GM19035 (cell line): ENCODE results near the gene OR1S2.
"Not testable (repeated sequence)": the region's sequence is repeated elsewhere in the genome, so short reads cannot be mapped to it uniquely, and the experiment has no call there.

Experiments
- ATAC-seq: cut with Tn5 transposase; IDR thresholded peaks from one replicate; pipeline ENCODE4 v1.9.1; 2021; ENCODE audit not compliant: unreplicated experiment

Gene OR1S2, protein sequence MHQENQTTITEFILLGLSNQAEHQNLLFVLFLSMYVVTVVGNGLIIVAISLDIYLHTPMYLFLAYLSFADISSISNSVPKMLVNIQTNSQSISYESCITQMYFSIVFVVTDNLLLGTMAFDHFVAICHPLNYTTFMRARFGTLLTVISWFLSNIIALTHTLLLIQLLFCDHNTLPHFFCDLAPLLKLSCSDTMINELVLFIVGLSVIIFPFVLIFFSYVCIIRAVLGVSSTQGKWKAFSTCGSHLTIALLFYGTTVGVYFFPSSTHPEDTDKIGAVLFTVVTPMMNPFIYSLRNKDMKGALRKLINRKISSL

DNA sequence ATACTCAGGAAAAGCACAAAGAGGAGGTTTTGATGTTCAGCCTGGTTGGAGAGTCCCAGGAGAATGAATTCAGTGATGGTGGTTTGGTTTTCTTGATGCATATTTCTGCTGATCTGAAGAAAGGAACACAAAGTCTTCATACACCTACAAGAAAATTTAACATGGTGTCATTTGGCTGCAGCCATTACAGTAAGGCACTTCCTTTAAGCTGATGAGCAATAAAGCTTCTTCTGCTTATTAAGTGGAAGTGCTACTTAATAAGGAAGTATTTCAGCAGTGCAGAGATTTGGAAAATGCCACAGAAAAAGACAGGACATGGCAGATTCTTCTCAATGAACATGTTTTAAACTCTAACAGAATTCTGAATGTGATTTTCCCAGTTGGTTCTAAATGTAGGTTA is at the start of gene OR1S2:
Gene OR1S2, minus strand, starts transcription at position 101 of the 400 bp plus-strand sequence. Its CDS starts 0 bp downstream, at position 101.
- ATAC-seq: no peak

- no peak for ATAC-seq
Observed at GRCh38 chr11:58243954-58244353, 40.0 kb upstream of the OR1S2 start.

GRCh38 chr11:58227956-58228615 is 24.1 kb upstream of the OR1S2 start:
- ATAC-seq: no peak

- ATAC-seq: no peak
Observed at GRCh38 chr11:58222721-58223120, 18.8 kb upstream of the OR1S2 start.

DNA sequence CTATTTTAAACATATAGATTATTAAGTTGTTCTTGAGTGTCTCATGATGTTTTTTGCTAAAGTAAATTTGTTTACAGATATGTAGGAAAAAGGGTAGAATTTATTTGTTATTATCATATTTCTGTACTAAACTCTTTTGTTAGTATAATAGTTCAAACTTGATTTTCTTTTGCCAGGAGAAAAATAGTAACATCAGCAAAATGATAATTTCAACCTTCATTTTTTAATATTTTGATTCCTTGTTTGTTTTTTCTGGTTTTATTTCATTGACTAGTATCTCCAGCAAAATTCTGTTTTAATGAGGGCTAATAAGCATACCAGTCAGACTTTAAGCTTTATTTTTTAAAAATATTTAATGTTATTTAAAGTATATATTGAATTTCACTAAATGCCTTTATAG is 12.5 kb upstream of the OR1S2 start:
- no peak for ATAC-seq

DNA sequence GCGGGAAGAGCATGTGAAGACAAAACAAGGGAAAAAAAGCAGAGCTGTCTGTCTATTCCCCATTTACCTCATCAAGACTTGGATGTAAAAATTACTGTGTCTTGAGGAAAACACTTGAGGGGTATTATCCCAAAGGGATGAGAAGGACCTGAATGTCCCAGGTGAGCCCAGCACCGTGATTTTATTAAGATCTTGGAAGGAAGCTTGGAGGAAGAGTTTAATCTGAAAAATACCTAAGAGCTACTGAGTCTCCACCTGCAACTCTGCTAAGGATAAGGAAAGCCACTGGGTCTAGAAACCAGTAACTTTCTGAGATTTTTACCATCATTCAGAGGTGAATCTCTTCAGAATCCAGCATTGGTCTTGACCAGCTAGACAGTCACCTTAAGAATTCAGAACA is 8.5 kb upstream of the OR1S2 start, which contains the start of gene OR1S1:
Gene OR1S1, plus strand, starts transcription at position 301 of the 400 bp plus-strand sequence.
- ATAC-seq: not testable (repeated sequence)

DNA sequence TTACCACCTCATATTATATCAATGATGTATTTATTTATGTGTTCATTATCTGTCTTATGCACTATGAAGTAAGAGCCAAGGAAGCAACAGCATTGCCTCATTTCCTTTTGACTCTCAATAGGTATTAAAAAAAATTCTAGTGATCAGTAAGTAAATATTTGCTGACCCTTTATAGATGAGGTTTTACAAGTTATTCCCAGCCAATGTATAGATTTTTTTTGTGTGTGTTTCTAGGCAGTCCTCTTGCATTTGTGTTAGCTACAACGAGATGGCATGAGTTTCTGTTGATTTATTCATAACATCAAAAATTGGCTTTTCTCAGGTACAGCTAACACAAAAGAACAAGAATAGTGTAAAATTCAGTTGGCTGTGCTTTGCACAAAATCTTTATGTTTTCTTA is 4.7 kb downstream of the OR1S2 start:
- no peak for ATAC-seq

DNA sequence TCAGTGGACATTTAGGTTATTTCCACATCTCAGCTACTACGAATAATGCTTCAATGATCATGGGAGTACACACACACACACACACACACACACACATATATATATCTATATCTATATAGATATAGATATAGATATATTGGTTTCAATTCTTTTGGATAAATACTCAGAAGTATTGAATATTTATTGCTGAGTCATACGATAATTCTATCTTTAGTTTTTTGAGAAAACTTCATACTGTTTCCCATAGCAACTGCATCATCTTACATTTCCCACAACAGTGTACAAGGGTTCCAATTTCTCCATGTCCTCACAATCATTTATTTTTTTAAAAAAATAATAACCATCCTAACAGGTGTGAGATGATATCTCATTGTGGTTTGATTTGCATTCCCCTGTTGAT is 8.0 kb downstream of the OR1S2 start:
- no peak for ATAC-seq

DNA sequence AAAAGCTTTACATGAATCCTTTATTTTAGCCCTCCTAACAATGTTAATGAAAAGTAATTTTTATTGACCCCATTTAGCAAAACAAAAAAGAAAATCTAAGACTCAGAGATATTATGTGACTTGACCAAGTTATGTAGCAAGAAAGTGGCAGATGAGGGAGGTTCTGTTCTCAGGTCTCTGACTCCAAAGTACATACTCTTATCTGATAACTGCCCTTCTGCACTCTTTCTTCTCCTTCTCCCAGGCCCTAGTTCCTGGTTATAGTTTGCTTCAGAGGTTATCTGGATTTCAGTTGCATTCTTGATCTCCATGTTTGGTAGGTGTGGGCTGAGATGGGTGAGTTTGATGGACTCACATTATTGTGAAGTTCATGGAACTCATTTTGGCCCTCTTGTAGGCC is 10.6 kb downstream of the OR1S2 start:
- ATAC-seq: no peak

GRCh38 chr11:58192229-58192628 is 11.7 kb downstream of the OR1S2 start:
- no peak for ATAC-seq

DNA sequence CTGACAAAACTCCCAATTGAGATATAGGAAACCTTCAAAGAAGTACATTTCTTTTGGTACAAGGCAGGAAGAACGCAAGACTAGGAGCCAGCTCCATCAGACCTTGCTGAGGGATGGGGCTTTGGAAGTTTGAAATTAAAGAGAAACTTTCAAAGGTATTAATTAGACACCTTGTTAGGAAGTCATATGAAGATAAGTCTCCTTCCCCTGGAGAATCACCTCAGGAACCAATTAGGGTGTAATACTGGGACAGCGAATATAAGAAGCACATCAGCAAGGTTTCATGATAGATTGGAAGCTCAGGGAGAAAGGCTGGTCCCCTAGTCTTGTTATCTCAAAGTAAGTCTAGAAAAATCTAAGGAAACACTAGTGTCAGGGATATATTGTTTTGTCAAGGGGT is 15.2 kb downstream of the OR1S2 start, which contains the start of gene OR9Q2:
Gene OR9Q2, plus strand, starts transcription at position 301 of the 400 bp plus-strand sequence. CDS start 1,421 bp downstream, outside the sequence.
- ATAC-seq: no peak

DNA sequence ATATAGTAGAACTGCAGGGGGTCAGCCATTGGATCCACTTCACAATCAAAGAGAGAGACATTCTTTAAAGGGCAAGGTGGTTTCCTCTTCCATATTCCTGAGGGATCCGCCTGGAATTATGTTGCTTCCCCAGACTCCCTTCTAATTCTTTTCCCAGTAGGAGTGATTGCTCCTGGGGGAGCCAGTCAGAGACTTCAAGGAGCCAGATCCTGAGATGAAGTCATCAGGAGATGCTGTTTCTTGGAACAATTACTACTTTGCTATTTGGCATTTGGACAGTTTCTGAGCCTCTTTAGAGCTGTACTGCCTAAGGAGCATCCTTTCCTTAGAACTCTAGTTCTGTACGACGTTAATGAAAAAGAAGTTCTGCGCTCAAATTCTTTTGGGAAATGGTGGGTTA is 17.0 kb downstream of the OR1S2 start:
- no peak for ATAC-seq

GRCh38 chr11:58179648-58180047 is 24.3 kb downstream of the OR1S2 start:
- no peak for ATAC-seq

GRCh38 chr11:58178444-58178843 is 25.5 kb downstream of the OR1S2 start:
- no peak for ATAC-seq

GRCh38 chr11:58177409-58178054 is 26.4 kb downstream of the OR1S2 start:
- no peak for ATAC-seq

DNA sequence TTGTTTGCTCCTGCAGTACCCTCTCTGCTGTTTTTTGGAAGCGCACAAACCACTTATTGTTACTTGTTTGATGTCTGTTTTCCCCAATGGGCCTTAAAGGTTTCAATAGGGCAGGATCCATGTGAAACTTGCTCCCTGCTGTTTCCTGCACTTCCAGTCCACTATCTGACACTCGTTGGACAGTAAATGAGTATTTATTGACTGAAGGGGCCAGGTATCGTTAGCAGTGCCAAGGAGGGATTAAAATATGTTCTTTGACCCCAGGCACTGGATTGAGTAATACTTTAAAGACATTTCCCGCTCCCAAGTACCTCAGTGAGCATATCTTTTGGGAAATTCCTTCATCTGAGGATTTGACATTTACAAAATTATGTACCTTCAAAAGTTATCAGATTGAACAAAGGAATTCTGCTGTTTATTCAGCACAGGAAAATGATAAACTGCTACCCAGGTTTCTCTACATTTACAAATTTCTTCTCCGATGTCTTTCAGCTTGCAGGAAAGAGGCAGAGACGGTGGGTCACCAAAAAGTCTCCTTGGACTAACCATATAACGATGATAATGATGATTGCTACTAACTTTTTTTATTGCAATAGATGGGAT is 38.3 kb downstream of the OR1S2 start:
- no peak for ATAC-seq

DNA sequence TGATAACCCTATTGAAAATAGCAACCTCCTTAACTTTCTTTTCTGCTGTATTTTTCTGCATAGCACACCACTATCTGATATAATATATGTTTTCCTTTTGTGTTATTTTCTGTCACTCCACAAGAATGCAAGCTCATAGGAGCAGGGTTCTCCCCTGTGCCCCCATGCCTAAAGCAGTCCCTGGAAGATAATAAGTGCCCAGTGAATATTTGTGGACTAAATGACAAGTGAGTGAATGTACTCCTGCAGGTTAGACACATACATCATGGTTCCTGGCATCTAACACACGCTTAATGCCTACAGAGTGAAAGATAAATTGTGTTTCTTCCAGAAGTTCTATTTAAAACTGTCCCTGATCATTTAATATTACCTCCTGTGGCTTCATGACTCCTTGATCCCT is 39.0 kb downstream of the OR1S2 start:
- no peak for ATAC-seq

GRCh38 chr11:58164389-58164788 is 39.6 kb downstream of the OR1S2 start:
- ATAC-seq: no peak
